GM18499 (cell line): ENCODE measurements around the gene GBX1.

Source experiments
- ATAC-seq: cut with Tn5 transposase; IDR thresholded peaks from one replicate; pipeline ENCODE4 v1.9.1; 2021; ENCODE audit warnings: moderate number of reproducible peaks; ENCODE audit not compliant: insufficient read depth, unreplicated experiment

GBX1 gene

DNA sequence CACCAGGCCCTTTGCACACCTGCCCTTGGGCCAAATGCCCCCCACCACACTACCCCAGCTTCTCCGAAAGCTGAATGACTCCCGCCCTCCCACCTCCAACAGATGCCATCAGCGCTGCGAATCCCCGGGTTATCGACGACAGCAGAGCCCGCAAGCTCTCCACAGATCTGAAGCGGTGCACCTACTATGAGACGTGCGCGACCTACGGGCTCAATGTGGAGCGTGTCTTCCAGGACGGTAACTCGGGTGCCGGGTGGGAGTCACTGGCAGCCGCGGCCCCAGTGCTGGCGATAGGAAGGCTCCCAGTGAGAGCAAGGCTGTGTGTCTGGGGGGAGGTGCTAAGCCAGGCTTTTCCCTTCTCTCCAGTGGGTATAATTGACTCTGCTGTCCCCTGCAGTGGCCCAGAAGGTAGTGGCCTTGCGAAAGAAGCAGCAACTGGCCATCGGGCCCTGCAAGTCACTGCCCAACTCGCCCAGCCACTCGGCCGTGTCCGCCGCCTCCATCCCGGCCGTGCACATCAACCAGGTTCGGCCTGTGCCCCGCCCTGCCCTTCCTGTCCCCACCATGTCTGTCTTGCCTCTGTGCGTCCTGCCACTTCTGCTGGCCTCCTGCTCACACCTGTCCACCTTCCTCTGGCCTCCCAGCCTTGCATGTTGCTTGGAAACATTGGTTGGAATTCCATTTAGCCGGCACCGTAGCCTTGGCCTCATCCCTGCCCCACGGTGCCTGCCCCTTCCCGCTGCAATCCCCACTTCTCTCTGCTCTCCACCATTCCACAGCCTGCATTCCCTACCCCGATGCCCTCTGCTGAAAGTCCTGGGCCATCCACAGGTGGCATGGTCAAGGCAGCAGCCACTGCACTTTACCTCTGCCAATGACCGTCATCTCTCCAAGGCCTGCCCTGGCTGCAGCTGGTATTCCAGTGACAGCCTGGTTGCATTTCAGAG lies 49.1 kb downstream of the GBX1 start:
- no peak for ATAC-seq

DNA sequence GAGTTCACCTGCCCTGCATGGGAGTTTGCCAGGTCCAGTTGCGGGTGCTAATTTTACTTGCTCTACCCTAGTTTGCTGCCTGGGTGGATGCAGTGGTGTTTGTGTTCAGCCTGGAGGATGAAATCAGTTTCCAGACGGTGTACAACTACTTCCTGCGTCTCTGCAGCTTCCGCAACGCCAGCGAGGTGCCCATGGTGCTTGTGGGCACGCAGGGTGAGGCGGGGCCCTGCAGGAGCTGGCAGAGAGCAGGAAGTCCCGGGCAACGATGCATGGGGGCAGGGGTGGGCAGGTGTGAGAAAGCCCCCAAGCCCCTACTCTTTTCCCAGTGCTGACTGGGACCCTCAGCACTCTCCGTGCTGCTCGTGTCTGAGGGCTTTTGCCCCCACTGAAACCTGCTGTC lies 49.9 kb downstream of the GBX1 start:
- ATAC-seq = no peak

DNA sequence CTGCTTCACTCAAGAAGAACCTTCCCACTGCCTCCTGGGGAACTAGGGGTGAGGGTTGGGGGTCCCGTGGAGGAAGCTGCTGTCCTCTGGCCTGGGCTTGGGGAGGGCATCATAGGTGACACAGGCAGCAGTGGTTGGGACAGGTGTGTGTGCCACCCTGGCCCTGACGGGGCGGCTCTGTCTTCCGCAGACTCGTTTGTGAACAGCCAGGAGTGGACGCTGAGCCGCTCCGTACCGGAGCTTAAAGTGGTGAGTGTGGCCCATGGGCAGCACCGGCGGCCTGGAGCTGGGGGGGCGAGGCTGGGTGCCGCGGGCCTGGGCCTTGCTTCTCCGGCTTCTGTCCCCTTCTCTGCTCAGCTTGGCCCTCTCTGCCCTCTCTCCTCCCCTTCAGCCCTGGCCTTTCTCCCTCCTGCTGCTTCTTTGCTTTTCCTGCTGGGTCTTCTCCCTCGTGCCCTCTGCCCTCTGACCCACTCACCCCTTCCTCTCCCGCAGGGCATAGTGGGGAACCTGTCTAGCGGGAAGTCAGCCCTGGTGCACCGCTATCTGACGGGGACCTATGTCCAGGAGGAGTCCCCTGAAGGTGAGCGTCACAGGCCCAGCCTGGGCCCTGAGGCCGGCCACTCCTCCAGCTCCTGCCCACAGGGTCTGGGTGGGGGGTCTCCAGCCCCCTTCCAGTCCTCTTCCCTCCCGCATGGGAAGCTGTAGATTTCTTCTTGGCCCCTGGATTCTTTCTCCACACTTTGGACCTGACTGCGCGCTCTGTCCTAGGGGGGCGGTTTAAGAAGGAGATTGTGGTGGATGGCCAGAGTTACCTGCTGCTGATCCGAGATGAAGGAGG lies 50.7 kb downstream of the GBX1 start:
- ATAC-seq = no peak

DNA sequence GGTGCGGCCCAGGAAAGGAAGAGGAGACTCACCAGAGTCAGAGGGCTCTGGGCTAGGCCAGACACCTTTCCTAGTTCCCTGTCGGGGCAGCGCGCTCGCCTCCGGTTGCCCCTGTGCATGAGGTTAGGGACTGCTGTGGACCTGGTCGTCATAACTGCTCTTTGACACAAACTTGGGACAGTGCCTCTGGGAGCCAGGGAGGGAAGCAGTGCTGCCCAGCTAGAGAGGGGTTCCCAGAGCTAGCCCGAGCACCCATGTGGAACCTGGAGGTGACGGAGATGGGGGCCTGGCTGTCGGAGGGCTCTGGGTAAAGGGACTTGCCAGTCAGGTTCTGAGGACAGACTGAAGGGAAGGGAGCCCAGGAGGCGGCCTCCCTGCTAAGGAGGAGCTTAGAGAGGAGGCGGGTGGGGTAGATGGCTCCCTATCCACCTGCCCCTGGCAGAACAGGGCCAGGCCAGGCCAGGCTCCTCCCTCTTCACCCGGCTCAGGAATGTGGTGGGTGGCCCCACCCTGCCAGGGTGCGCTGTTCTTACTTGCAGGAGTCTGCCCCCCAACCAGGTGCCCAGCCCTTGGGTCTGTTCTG lies 51.6 kb downstream of the GBX1 start:
- no peak for ATAC-seq

DNA sequence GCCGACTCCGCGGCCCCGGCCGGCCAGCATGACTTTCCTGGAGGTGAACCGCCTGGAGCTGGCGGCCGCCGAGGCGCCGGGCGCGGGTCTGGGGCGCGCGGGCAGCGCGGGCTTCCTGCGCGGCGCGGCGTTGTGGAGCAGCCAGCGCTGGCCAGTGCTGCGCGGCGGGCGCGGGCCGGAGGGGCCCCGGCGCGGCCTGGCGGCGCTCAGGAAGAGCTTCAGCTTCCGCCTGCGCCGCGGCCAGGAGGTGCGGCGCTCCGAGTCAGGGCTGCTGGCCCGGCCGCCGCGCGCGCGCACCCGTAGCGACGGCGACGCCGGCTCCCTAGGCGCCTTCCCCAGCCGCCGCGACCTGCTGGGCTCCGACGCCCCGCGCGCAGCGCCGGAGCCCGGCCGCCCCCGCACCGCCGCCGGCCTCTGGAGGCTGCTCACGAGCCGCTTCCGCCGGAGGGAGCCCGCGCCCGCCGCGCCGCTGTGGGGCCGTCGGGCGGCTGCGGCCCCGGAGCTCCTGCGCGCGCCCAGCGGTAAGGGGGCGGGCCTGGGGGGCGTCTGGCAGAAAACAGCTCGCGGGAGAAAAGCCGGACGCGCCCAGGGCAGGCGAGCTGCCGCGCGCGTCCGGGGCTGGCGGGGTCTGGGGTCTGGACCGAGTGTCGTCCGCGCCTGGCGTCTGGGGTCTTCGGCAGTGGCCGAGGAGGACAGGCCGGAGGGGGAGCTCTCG lies 52.2 kb downstream of the GBX1 start:
- ATAC-seq = no peak

DNA sequence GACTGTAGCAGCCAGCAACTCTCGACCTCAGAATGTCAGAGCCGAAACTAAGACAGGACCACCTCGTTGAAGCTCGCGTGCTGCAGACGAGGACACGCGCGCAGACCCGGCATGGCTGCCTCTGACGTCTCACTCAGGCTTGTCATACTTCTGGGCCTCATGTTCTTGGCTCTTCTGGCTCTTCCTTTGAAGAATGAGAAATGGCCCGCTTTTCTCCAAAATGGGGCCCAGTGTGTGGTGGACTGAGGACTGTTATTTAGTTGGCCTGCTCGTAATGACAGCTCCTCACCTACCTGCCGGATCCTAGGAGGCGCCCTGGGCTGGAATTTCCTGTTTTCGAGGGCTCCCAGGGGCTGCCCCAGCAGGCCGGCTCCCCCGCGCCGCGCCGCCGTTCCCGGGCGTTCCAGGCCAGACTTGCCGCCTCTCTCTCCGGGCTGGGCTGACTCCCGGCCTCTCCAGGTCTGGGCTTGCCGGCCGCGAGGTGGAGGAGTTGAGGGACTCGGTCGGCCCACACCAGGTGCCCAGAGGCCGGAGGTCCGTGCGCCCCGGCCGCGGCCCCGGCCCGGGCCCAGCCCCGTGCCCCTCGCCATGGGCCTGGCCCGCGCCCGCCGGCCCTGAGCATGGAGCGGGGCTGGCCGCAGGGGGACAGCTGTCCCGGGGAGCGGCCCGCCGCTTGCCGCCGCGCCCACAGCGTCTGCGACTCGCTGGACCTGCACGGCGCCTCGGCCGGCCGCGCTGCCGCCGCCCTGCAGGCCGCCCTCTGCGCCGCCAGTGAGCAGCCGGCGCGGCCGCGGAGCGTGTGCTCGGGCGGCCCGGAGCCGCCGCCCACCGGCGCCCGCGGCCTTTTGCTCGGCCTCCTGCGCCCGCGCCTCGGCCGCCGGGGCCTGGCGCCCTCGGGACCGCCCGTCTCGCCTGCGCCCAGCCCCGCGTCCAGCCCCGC lies 53.1 kb downstream of the GBX1 start:
- ATAC-seq = no peak

DNA sequence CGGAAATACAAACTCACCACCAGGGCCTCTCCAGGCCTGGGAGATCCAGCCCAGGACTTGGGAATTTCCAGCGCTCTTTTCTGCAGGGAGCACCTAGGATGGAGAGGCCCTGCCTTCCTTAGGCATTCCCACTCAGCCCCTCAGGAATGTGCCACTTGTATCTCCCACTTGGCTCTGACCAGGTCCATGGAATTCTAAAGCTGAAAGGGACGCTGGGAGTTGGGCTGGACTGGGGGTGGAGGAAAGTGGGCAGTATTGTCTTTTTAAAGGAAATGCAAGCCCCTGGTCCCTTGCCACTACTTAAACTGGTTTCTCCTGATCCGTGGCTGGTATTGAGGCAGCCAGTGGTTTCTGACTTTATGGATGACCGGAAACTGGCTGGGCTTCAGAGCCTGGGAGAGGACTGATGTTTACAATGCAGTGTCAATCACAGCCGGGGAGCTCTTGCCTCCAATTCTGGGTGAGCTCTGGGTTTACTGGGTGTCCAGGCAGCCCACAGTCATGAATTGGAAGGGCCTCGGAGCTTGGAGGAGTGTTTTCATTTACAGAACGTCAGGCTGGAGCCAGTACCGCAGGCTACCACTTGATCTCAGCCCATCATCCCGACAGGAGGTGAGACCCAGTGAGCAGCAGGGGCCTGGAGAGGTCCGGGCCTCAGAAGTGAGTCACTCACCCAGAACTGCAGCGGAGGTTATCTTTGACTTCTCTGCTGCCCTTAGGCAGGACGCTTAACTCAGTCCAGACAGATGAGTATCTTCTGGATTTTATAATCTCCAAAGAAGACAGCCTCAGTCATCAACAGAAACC lies 53.9 kb downstream of the GBX1 start:
- ATAC-seq = no peak

DNA sequence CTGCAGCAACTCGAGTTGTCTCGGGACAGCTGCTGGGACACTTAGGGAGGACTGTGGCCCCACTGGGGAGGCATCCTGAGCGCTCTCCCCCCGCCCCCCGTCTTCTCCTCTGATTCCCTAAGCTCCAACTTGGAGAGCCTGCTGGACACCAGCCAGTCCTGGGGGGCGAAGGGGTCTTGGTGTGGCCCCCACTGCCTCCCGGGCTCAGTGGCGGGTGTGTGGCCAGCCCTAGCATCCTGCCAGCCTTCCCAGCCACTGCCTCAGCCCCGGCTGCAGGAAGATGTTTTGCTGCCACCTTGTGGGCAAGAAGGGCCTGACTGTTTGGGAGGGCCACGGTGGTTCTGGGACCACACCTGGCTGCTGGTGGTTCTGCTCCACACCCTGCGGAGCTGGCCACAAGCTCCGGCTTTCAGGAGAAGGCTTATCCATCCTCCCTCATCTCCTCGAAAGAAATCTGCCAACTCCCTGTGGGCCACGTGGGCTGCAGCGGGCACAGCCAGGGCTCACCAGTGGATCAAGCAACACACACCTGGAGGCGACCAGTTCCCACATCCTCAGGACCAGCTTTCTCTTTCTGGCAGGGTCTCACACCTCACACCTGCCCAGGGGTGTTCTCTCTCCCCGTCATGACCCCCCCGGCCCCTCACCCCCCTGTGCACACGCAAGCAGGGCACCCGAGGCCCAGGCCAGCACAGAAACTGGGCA lies 56.4 kb downstream of the GBX1 start:
- peak; percentile 53 for ATAC-seq

DNA sequence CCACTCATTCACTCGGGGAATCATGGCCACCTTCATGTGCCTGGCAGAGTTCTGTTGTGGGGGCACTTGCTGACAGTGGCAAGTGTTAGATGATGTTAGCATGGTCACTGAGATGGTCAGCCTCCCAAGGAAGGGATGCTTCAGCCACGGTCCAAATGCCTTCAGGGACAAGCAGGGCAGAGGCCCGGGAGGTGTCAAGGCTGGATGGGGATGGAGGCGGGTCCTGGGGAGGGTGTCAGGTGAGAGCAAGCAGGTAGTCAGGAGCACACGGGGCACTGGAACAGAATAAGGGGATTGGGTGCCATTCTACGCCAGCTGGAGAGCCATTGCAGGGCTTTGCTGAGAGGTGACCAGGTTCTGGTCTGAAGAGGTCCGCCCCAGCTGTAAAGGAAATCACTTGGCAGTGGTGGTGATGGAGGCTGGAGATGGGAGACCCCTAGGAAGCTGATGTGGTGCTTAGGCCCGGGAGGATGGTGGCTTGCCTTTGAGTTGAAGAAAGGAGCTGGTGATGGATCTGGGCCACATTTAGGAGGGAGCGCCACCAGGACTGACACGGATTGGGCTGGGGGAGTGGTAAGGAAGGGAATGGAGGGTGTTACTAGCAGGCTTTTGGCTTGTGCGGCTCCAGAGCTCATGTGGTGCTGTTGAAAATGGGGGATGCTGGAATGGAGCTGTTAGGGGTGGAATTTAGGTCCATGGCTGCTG lies 57.1 kb downstream of the GBX1 start:
- no peak for ATAC-seq

DNA sequence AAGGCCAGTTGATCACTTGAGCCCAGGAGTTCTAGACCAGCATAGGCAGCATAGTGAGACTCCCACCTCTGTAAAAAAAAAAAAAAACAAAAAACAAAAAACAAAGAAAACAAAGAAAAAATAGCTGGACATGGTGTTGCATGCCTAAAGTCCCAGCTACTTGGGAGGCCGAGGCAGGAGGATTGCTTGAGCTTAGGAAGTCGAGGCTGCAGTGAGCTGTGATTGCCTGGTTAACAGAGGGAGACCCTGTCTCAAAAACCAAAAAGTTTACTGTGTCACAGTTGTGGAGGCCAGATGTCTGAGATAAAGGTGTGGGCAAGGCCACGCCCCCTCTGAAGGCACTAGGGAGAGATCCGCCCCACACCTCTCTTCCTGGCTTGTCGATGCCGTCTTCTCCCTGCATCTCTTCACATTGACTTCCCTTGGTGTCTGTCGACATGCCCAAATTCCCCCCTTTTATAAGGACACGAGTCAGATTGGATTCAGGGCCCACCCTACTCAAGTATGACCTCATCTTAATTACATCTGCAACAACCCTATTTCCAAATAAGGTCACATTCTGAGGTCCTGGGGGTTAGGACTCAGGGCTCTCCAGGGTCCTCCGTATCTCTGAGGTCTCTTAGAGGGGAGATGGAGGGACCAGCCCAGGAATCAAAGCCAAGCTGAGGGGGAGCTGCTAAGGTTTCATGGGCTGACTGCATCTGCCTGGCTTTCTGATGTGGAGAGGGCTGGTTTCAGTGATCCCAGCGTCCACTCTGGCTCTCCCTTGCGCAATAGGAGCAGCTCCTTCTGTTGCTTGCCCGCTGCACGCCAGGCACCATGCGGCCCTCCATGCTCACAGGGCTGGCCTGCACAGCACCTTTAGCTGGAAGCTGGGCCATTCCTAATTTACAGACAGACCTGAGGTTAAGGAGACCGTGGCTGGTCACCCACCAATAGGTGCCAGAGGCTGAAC lies 58.1 kb downstream of the GBX1 start:
- ATAC-seq = no peak

DNA sequence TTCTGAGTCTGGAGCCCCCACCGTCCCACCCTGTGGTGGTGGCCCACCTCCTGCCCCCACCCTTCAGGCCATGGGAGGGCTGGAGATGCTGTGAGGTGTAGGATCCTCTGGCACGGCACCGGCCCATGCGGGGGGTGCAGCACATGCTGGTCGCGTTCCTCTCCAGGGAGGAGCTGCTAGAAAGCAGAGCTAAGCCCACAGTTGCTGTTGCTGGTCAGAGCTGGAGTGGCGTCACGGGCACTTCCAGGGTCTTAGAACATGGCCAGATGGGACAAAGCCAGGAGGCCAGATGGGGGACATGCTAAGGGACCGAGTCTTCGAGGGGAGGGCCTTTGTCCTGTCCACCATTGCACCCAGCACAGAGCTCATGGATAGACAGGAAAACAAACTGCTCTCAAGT lies 59.6 kb downstream of the GBX1 start:
- no peak for ATAC-seq

DNA sequence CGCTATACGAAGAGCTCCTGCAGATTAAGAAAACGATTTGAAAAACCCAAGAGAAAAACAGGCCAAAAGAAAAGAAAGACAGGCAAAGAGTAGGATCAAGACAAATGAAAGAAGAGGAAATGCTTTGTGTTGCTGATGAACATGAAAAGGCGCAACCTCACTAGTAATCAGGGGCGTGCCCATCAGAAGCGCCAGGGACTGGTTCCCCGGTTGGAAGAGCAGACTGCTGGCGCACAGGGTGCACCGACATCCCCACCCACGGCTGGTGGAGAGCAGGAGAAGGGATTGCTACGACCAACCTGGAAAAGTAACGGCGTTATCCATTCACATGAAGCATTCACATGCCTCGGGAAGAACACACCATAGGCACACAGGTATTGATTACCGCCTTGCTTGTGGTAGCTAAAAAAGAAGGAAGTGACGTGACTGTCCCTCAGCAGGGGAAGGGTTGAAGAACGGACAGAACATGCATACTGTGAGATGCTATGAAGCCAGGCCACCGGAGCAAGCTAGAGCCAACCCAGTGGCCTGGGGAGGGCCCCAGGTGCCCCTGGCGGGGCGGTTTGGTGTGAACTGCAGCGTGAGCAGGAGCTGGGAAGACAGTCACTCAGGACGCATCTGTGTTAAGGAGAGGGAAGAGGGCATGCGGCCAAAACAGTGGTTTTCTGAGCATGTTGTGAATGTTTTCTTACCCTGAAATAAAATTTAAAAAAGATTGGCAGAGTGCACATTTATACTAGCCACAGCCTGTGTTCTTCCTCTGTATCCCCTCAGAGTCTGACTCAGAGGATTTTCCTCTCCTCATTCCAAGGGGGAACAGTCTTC lies 62.9 kb downstream of the GBX1 start:
- ATAC-seq = no peak

DNA sequence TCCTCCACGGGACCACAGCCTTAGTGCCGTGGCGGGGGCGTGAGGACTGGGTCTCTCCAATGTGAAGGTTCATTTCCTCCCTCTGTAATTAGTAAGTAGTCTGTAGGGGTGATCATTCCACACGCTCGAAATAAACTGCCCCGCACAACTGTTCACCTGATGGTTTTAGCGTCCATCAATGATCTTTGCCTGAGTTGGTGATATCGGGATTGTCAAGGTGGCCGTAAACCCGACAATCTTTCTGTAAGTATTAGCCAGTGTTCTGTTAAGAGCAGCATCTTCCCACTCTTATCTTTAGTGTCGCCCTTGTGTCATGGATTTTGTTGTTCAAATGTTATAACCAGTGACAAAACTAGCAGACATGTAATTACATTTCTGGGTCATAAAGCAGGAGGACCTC lies 63.5 kb downstream of the GBX1 start:
- no peak for ATAC-seq

DNA sequence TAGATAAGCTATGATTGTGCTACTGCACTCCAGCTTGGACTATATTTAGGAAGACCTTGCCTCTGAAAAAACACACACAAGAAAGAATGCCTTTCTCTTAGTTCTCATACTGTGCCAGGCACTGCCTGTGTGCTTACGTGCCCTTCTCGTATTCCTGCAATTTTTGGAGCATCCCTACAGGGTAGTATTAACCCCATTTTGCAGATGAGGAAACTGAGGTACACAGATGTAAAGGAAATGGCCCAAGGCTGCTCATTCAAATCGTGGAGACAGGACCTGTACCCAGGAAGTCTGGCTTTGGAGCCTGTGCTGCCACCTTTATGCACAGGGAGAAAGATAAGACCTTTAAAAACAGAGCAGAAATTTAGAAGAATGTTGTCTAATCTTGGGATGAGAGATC lies 64.5 kb downstream of the GBX1 start:
- no peak for ATAC-seq

DNA sequence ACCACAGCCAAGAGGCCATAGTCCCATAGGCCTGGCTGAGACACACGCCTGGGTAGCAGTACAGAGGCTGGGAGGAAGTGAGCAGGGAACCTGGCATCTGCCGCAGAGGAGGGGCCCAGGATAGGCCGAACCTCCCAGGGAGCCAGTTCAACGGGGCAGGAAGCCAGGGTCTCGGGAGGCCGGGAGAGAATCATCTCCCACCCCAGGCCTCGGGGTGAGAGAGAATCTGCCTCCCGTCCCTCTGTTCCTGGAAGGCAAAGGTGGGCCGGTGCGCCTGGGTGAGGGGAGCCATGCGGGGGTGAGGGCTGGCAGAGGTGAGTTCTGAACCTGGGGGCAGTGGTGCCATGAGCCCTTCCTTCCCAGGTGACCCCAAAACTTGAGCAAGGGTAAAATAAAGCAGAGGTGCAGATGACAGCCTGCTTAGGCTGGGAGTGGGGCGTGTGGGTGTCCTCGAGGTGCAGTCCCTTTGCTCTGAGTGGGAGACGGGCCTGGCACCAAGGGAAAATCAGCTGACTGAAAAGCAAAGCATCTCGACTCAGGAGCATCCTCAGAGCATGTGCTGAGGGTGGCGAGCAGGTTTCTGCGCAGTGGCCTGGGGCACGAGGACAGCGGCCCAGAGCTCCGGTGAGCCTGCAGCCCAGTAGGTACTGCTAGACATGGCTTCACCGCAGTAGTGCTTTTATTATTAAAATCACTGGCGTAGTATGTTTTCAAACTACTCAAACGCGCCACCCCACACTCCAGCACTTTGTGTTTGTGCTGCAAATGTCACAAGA lies 65.7 kb downstream of the GBX1 start:
- ATAC-seq = no peak
